Fibroblast of lung (primary cell): ENCODE measurements around the gene SSPN. TPM values are rescaled to one million over a fixed set of nuclear protein-coding genes. Genes with fewer than 3 reads are reported as not detected.

Source experiments
- DNase-seq, 2 donors: peaks; one replicate each; pipeline versions ENCODE4 v3.0.0 to v3.0.0-alpha.2; 2010; ENCODE audit warnings: low read depth in 2 of 2
- H2AFZ ChIP-seq: 2 replicates; pipeline ENCODE4 v1.5.1; 2012; ENCODE audit warnings: low read length, control low read depth, inconsistent platforms
- H3K27ac ChIP-seq: 2 replicates; pipeline ENCODE4 v1.5.1; 2011; ENCODE audit warnings: low read length, control low read depth; ENCODE audit not compliant: insufficient read depth
- H3K27me3 ChIP-seq: 2 replicates; pipeline ENCODE4 v1.5.1; 2011; ENCODE audit warnings: mild to moderate bottlenecking, low read length; ENCODE audit not compliant: control insufficient read depth, insufficient read depth
- H3K36me3 ChIP-seq: 2 replicates; pipeline ENCODE4 v1.5.1; 2011; ENCODE audit warnings: low read length; ENCODE audit not compliant: control insufficient read depth, insufficient read depth
- H3K4me1 ChIP-seq: 2 replicates; pipeline ENCODE4 v1.5.1; 2011; ENCODE audit warnings: low read length; ENCODE audit not compliant: control insufficient read depth, insufficient read depth; ENCODE audit errors: extremely low read depth
- H3K4me2 ChIP-seq: 2 replicates; pipeline ENCODE4 v1.5.1; 2011; ENCODE audit warnings: low read length, control low read depth; ENCODE audit not compliant: insufficient read depth; ENCODE audit errors: extremely low read depth
- H3K4me3 ChIP-seq, 4 experiments: fragments of 200-600 bp in 1 of 4; sonication (generic) in 1 of 4; replicated peaks in 1 of 4; 2 replicates each; pipeline ENCODE4 v1.5.1; 2011 to 2016; ENCODE audit warnings: low read length in 4 of 4, low read depth in 3 of 4, mild to moderate bottlenecking in 3 of 4, control low read depth in 2 of 4, inconsistent platforms in 1 of 4, mixed read lengths in 1 of 4; ENCODE audit not compliant: insufficient read depth in 1 of 4; ENCODE audit errors: control extremely low read depth in 1 of 4
- H3K79me2 ChIP-seq: 2 replicates; pipeline ENCODE4 v1.5.1; 2012; ENCODE audit warnings: mild to moderate bottlenecking, low read length, inconsistent platforms; ENCODE audit not compliant: control insufficient read depth, insufficient read depth
- H3K9ac ChIP-seq: 2 replicates; pipeline ENCODE4 v1.5.1; 2011; ENCODE audit warnings: mild to moderate bottlenecking, low read length, control low read depth; ENCODE audit not compliant: insufficient read depth
- H3K9me3 ChIP-seq: 2 replicates; pipeline ENCODE4 v1.5.1; 2012; ENCODE audit warnings: low read depth, low read length; ENCODE audit not compliant: control insufficient read depth, insufficient read depth
- H4K20me1 ChIP-seq: 2 replicates; pipeline ENCODE4 v1.5.1; 2011; ENCODE audit warnings: low read length; ENCODE audit not compliant: control insufficient read depth, insufficient read depth; ENCODE audit errors: extremely low read depth
- CTCF ChIP-seq, 2 donors: IDR thresholded peaks in 1 of 2; conservative IDR thresholded peaks in 1 of 2; 1 replicate in 1 of 2; 2 replicates in 1 of 2; pipeline ENCODE4 v1.5.1; 2011 to 2012; ENCODE audit warnings: low read length in 2 of 2, control low read depth in 1 of 2, inconsistent platforms in 1 of 2, low read depth in 1 of 2, mild to moderate bottlenecking in 1 of 2
- EZH2 ChIP-seq: IDR thresholded peaks from 2 replicates; pipeline ENCODE4 v1.5.1; 2012; ENCODE audit warnings: low read length, control low read depth, mild to moderate bottlenecking; ENCODE audit errors: missing control alignments
- polyA plus RNA-seq, 2 donors: library from polyadenylated mRNA; depleted of rRNA in 1 of 2; stranded (reverse) in 1 of 2; unstranded in 1 of 2; fragments of >200 nt; gene quantifications; 2 replicates each; pipeline ENCODE4 v1.2.1, GENCODE V29; 2011 to 2012; ENCODE audit warnings: missing spikeins in 1 of 2
- total RNA-seq: library from RNA; depleted of rRNA; stranded (reverse); fragments of >200 nt; gene quantifications from 2 replicates; pipeline ENCODE4 v1.2.1, GENCODE V29; 2014

The SSPN gene
- total and polyA plus RNA-seq, 2 donors (not counting 1 experiment from before 2014, with no cell fraction given): 18.3 to 18.5 TPM

- Histone ChIP-seq H3K79me2 (no peaks in the 10 kb centered on the region), H3K4me2 (no peak overlapping the region), H2AFZ (no peak overlapping the region), H3K9me3 (no peaks in the 10 kb centered on the region), H3K9ac (no peak overlapping the region), H3K4me1 (no peaks in the 10 kb centered on the region), H4K20me1 (no peaks in the 10 kb centered on the region), H3K36me3 (no peaks in the 10 kb centered on the region), H3K4me3 (no peak overlapping the region), H3K27me3 (no peaks in the 10 kb centered on the region), H3K27ac (no peak overlapping the region)
- no peak for DNase-seq
- no peak for TF ChIP-seq CTCF (conservative IDR thresholded peaks at IDR 0.05 in 1 of 2, IDR thresholded peaks at IDR 0.05 in 1 of 2; ENCODE audit: low read depth in 1 of 2, low read length in 2 of 2)
- TF ChIP-seq EZH2: no peak
Measured at GRCh38 chr12:26214121-26214520, 18.7 kb downstream of the SSPN start.

- H2AFZ ChIP-seq: no peak overlapping the region
- H3K4me2 ChIP-seq: no peak overlapping the region
- no peaks in the 10 kb centered on the region for H3K4me1 ChIP-seq
- H3K27me3 ChIP-seq: no peaks in the 10 kb centered on the region
- no peaks in the 10 kb centered on the region for H3K79me2 ChIP-seq
- H4K20me1 ChIP-seq: no peaks in the 10 kb centered on the region
- H3K27ac ChIP-seq: no peak overlapping the region
- H3K4me3 ChIP-seq: no peak overlapping the region
- DNase-seq: no peak
- no peaks in the 10 kb centered on the region for H3K36me3 ChIP-seq
- no peak overlapping the region for H3K9ac ChIP-seq
- no peaks in the 10 kb centered on the region for H3K9me3 ChIP-seq
- no peak for TF ChIP-seq CTCF (conservative IDR thresholded peaks at IDR 0.05 in 1 of 2, IDR thresholded peaks at IDR 0.05 in 1 of 2; ENCODE audit: low read depth in 1 of 2, low read length in 2 of 2)
- TF ChIP-seq EZH2: no peak
Measured at GRCh38 chr12:26219736-26220135, 24.4 kb downstream of the SSPN start.

GRCh38 chr12:26224657-26225056, 29.3 kb downstream of the SSPN start:
- Histone ChIP-seq H3K27me3 (no peaks in the 10 kb centered on the region), H3K4me2 (no peak overlapping the region), H3K4me1 (peaks cover 3% of the 10 kb centered on the region), H3K79me2 (no peaks in the 10 kb centered on the region), H3K9me3 (no peaks in the 10 kb centered on the region), H3K4me3 (no peak overlapping the region), H4K20me1 (no peaks in the 10 kb centered on the region), H3K27ac (no peak overlapping the region), H3K9ac (no peak overlapping the region), H3K36me3 (no peaks in the 10 kb centered on the region), H2AFZ (no peak overlapping the region)
- DNase-seq: no peak
- no peak for TF ChIP-seq EZH2
- TF ChIP-seq CTCF (conservative IDR thresholded peaks at IDR 0.05 in 1 of 2, IDR thresholded peaks at IDR 0.05 in 1 of 2; ENCODE audit: low read depth in 1 of 2, low read length in 2 of 2): no peak
